ENCODE results near the gene GREM2. TPM values are rescaled to one million over a fixed set of nuclear protein-coding genes. Genes with fewer than 3 reads are reported as not detected.
A peak's percentile ranks its signal among the peaks of the same experiment; 100 is the strongest.

The GREM2 gene
- total RNA-seq, 1 experiment from 2014 or later: 0.02 TPM

- no peaks in the 10 kb centered on the region for H3K27me3 ChIP-seq
- H3K4me1 ChIP-seq: peaks cover 4% of the 10 kb centered on the region
- DNase-seq: no peak
- H3K9me3 ChIP-seq (replicated peaks): no peaks in the 10 kb centered on the region
- H3K36me3 ChIP-seq: no peaks in the 10 kb centered on the region
- H3K4me3 ChIP-seq: no peak overlapping the region
- H3K27ac ChIP-seq: no peak overlapping the region
Observed at GRCh38 chr1:240559781-240560180, 52.2 kb downstream of the GREM2 start.

GRCh38 chr1:240555524-240555923 is 56.4 kb downstream of the GREM2 start:
- Histone ChIP-seq H3K36me3 (no peaks in the 10 kb centered on the region), H3K4me1 (no peaks in the 10 kb centered on the region), H3K27ac (no peak overlapping the region), H3K9me3 (replicated peaks) (no peaks in the 10 kb centered on the region), H3K4me3 (no peak overlapping the region), H3K27me3 (no peaks in the 10 kb centered on the region)
- DNase-seq: no peak

- H3K36me3 ChIP-seq: no peaks in the 10 kb centered on the region
- H3K27me3 ChIP-seq: no peaks in the 10 kb centered on the region
- no peaks in the 10 kb centered on the region for H3K4me1 ChIP-seq
- H3K4me3 ChIP-seq: no peak overlapping the region
- H3K27ac ChIP-seq: no peak overlapping the region
- no peaks in the 10 kb centered on the region for H3K9me3 ChIP-seq (replicated peaks)
- DNase-seq: no peak
Observed at GRCh38 chr1:240553351-240553750, 58.6 kb downstream of the GREM2 start.

- Histone ChIP-seq H3K4me1 (no peaks in the 10 kb centered on the region), H3K27ac (no peak overlapping the region), H3K36me3 (no peaks in the 10 kb centered on the region), H3K4me3 (no peak overlapping the region), H3K27me3 (no peaks in the 10 kb centered on the region), H3K9me3 (replicated peaks) (no peaks in the 10 kb centered on the region)
- DNase-seq: no peak
Observed at GRCh38 chr1:240539769-240540414, 72.1 kb downstream of the GREM2 start.

- Histone ChIP-seq H3K9me3 (replicated peaks) (no peaks in the 10 kb centered on the region), H3K4me1 (no peaks in the 10 kb centered on the region), H3K36me3 (no peaks in the 10 kb centered on the region), H3K4me3 (no peak overlapping the region), H3K27ac (no peak overlapping the region), H3K27me3 (no peaks in the 10 kb centered on the region)
- no peak for DNase-seq
Observed at GRCh38 chr1:240538776-240539430, 73.1 kb downstream of the GREM2 start.

- no peaks in the 10 kb centered on the region for H3K4me1 ChIP-seq
- no peak overlapping the region for H3K27ac ChIP-seq
- no peak overlapping the region for H3K4me3 ChIP-seq
- DNase-seq: no peak
- H3K9me3 ChIP-seq (replicated peaks): no peaks in the 10 kb centered on the region
- no peaks in the 10 kb centered on the region for H3K27me3 ChIP-seq
- no peaks in the 10 kb centered on the region for H3K36me3 ChIP-seq
Observed at GRCh38 chr1:240533154-240533780, 78.7 kb downstream of the GREM2 start.

GRCh38 chr1:240528591-240528990 is 83.4 kb downstream of the GREM2 start:
- H3K9me3 ChIP-seq (replicated peaks): no peaks in the 10 kb centered on the region
- H3K4me3 ChIP-seq: no peak overlapping the region
- no peaks in the 10 kb centered on the region for H3K4me1 ChIP-seq
- no peak for DNase-seq
- H3K27me3 ChIP-seq: no peaks in the 10 kb centered on the region
- H3K36me3 ChIP-seq: no peaks in the 10 kb centered on the region
- H3K27ac ChIP-seq: no peak overlapping the region

GRCh38 chr1:240527086-240527485 is 84.9 kb downstream of the GREM2 start:
- Histone ChIP-seq H3K27me3 (no peaks in the 10 kb centered on the region), H3K36me3 (no peaks in the 10 kb centered on the region), H3K27ac (no peak overlapping the region), H3K4me3 (no peak overlapping the region), H3K9me3 (replicated peaks) (no peaks in the 10 kb centered on the region), H3K4me1 (no peaks in the 10 kb centered on the region)
- DNase-seq: no peak

GRCh38 chr1:240526312-240526711 is 85.6 kb downstream of the GREM2 start:
- Histone ChIP-seq H3K27me3 (no peaks in the 10 kb centered on the region), H3K4me3 (no peak overlapping the region), H3K36me3 (no peaks in the 10 kb centered on the region), H3K9me3 (replicated peaks) (no peaks in the 10 kb centered on the region), H3K27ac (no peak overlapping the region), H3K4me1 (no peaks in the 10 kb centered on the region)
- peak; percentile 34 to 69 for DNase-seq

- H3K4me3 ChIP-seq: no peak overlapping the region
- no peaks in the 10 kb centered on the region for H3K27me3 ChIP-seq
- H3K36me3 ChIP-seq: no peaks in the 10 kb centered on the region
- H3K27ac ChIP-seq: no peak overlapping the region
- no peak for DNase-seq
- no peaks in the 10 kb centered on the region for H3K9me3 ChIP-seq (replicated peaks)
- no peaks in the 10 kb centered on the region for H3K4me1 ChIP-seq
Observed at GRCh38 chr1:240524356-240525069, 87.4 kb downstream of the GREM2 start.

- no peak for DNase-seq
- no peaks in the 10 kb centered on the region for H3K4me1 ChIP-seq
- H3K36me3 ChIP-seq: no peaks in the 10 kb centered on the region
- no peaks in the 10 kb centered on the region for H3K27me3 ChIP-seq
- H3K27ac ChIP-seq: no peak overlapping the region
- no peaks in the 10 kb centered on the region for H3K9me3 ChIP-seq (replicated peaks)
- H3K4me3 ChIP-seq: no peak overlapping the region
Observed at GRCh38 chr1:240522122-240522822, 89.7 kb downstream of the GREM2 start.

GRCh38 chr1:240517891-240518290 is 94.1 kb downstream of the GREM2 start:
- no peak overlapping the region for H3K4me3 ChIP-seq
- H3K27me3 ChIP-seq: no peaks in the 10 kb centered on the region
- no peaks in the 10 kb centered on the region for H3K4me1 ChIP-seq
- no peaks in the 10 kb centered on the region for H3K9me3 ChIP-seq (replicated peaks)
- H3K27ac ChIP-seq: no peak overlapping the region
- no peaks in the 10 kb centered on the region for H3K36me3 ChIP-seq
- no peak for DNase-seq

GRCh38 chr1:240516069-240516468 is 95.9 kb downstream of the GREM2 start:
- no peaks in the 10 kb centered on the region for H3K9me3 ChIP-seq (replicated peaks)
- no peak overlapping the region for H3K27ac ChIP-seq
- no peak for DNase-seq

GRCh38 chr1:240515505-240515904 is 96.5 kb downstream of the GREM2 start:
- Histone ChIP-seq H3K27ac (no peak overlapping the region), H3K4me1 (no peaks in the 10 kb centered on the region), H3K27me3 (no peaks in the 10 kb centered on the region), H3K4me3 (no peak overlapping the region), H3K9me3 (replicated peaks) (no peaks in the 10 kb centered on the region), H3K36me3 (no peaks in the 10 kb centered on the region)
- DNase-seq: no peak

More at GRCh38 chr1:240516069-240516468, 95.9 kb downstream of the GREM2 start:
- H3K27me3 ChIP-seq: no peaks in the 10 kb centered on the region
- no peak overlapping the region for H3K4me3 ChIP-seq
- no peaks in the 10 kb centered on the region for H3K4me1 ChIP-seq
- no peaks in the 10 kb centered on the region for H3K36me3 ChIP-seq

All from SJCRH30 (cell line).